HepG2 (cell line): ENCODE data around the gene KRTAP10-10. TPM values are rescaled to one million over a fixed set of nuclear protein-coding genes. Genes with fewer than 3 reads are reported as not detected.

Experiments
- ATAC-seq: fragments of 200-7000 bp; cut with Tn5 transposase; 3 replicates; pipeline ENCODE4 v1.9.1; 2020; ENCODE audit warnings: mild to moderate bottlenecking, moderate library complexity
- BruUV-seq: library from RNA; stranded (reverse); fragments of 400-500 nt; replicated peaks from 2 replicates; lab custom pipeline; 2021; lab: Mats Ljungman, UMichigan
- CTCF ChIA-PET: fragments of 300-600 bp; formaldehyde crosslinking; extraction: SDS; loops from one replicate; lab custom pipeline; 2021; ENCODE audit warnings: low total read pairs, inconsistent platforms, low intra/inter-chr PET ratio; lab: Yijun Ruan, JAX
- POLR2A ChIA-PET: fragments of 350-600 bp; sonication (Branson Sonifier 250); formaldehyde crosslinking; loops from one replicate; lab custom pipeline; 2020; ENCODE audit warnings: antibody characterized with exemption, inconsistent platforms; lab: Yijun Ruan, JAX
- DNase-seq: peaks from one replicate; pipeline ENCODE4 v3.0.0-alpha.2; 2015; ENCODE audit warnings: low spot score
- FAIRE-seq: peaks from 3 replicates; lab custom pipeline; 2011; peaks lifted over from hg19 to GRCh38; lab: Jason Lieb, UNC
- H2AFZ ChIP-seq: one replicate; pipeline ENCODE4 v1.6.1; 2011; ENCODE audit warnings: low read length, inconsistent platforms
- H3K27ac ChIP-seq: fragments of 300-600 bp; 3 replicates; pipeline ENCODE4 v1.8.0; 2011; ENCODE audit warnings: mixed run types, mild to moderate bottlenecking, mixed read lengths, low read length, inconsistent platforms; ENCODE audit not compliant: insufficient read depth; ENCODE audit errors: extremely low read length
- H3K27me3 ChIP-seq, 2 experiments: fragments of 200-600 bp in 1 of 2; 2 replicates in 1 of 2; 3 replicates in 1 of 2; pipeline versions ENCODE4 v1.6.0 to v1.8.0; 2011; ENCODE audit warnings: low read length in 2 of 2, mild to moderate bottlenecking in 2 of 2, moderate library complexity in 2 of 2, inconsistent platforms in 1 of 2; ENCODE audit not compliant: insufficient read depth in 2 of 2, control insufficient read depth in 1 of 2
- H3K36me3 ChIP-seq, 2 experiments: fragments of 200-600 bp in 1 of 2; replicated peaks in 1 of 2; 2 replicates in 1 of 2; 3 replicates in 1 of 2; pipeline versions ENCODE4 v1.5.1 to v1.8.0; 2011; ENCODE audit warnings: low read length in 2 of 2, inconsistent platforms in 1 of 2; ENCODE audit not compliant: insufficient read depth in 2 of 2, control insufficient read depth in 1 of 2
- H3K4me1 ChIP-seq: 2 replicates; pipeline ENCODE4 v1.5.1; 2012; ENCODE audit warnings: low read length, inconsistent platforms; ENCODE audit not compliant: insufficient read depth
- H3K4me2 ChIP-seq: 2 replicates; pipeline ENCODE4 v1.6.0; 2011; ENCODE audit warnings: low read depth, low read length, inconsistent platforms
- H3K4me3 ChIP-seq, 3 experiments: fragments of 200-600 bp in 1 of 3; sonication (generic), shearing (Covaris generic) in 1 of 3; replicated peaks in 1 of 3; 2 replicates each; pipeline ENCODE4 v1.5.1; 2011 to 2016; ENCODE audit warnings: low read length in 3 of 3, inconsistent platforms in 2 of 3, low read depth in 2 of 3, mild to moderate bottlenecking in 2 of 3, control low read depth in 1 of 3, mixed read lengths in 1 of 3; ENCODE audit not compliant: insufficient read depth in 1 of 3
- H3K79me2 ChIP-seq: one replicate; pipeline ENCODE4 v1.6.1; 2011; ENCODE audit warnings: low read length, inconsistent platforms; ENCODE audit not compliant: insufficient read depth
- H3K9ac ChIP-seq: 2 replicates; pipeline ENCODE4 v1.6.0; 2011; ENCODE audit warnings: mild to moderate bottlenecking, low read depth, low read length, inconsistent platforms; ENCODE audit not compliant: insufficient read depth
- H3K9me3 ChIP-seq: 2 replicates; pipeline ENCODE4 v1.5.1; 2012; ENCODE audit warnings: mild to moderate bottlenecking, low read length
- H4K20me1 ChIP-seq: 2 replicates; pipeline ENCODE4 v1.6.0; 2011; ENCODE audit warnings: inconsistent platforms, mild to moderate bottlenecking, low read length, moderate library complexity; ENCODE audit not compliant: insufficient read depth
- ARID3A ChIP-seq: IDR thresholded peaks from 2 replicates; pipeline ENCODE4 v1.6.1; 2012; ENCODE audit warnings: low read depth, low read length, improper control_type of control experiment
- ATF7 ChIP-seq, 2 experiments: fragments of 450-650 bp in 1 of 2; sonication (generic) in 1 of 2; formaldehyde crosslinking in 1 of 2; IDR thresholded peaks; 2 replicates each; pipeline versions ENCODE4 v1.4.0 to v1.6.1; 2016 to 2020; ENCODE audit warnings: antibody characterized with exemption in 1 of 2, mild to moderate bottlenecking in 1 of 2, missing genetic modification reagents in 1 of 2
- HDAC1 ChIP-seq: sonication (generic); formaldehyde crosslinking; IDR thresholded peaks from 2 replicates; pipeline ENCODE4 v1.5.1; 2020; ENCODE audit warnings: mild to moderate bottlenecking, missing genetic modification reagents
- KDM5A ChIP-seq: fragments of 200-600 bp; sonication (generic); IDR thresholded peaks from 2 replicates; pipeline ENCODE4 v1.7.0; 2018; ENCODE audit warnings: antibody characterized with exemption, mild to moderate bottlenecking, low read length, borderline replicate concordance
- PRPF4 ChIP-seq: fragments of 200-400 bp; formaldehyde crosslinking; IDR thresholded peaks from 2 replicates; pipeline ENCODE4 v1.6.1; 2016; ENCODE audit warnings: low read length, low read depth; ENCODE audit not compliant: poor library complexity, severe bottlenecking
- TRIM22 ChIP-seq: fragments of 450-650 bp; IDR thresholded peaks from 2 replicates; pipeline ENCODE4 v1.6.1; 2017
- ZNF234 ChIP-seq: sonication (generic); formaldehyde crosslinking; conservative IDR thresholded peaks from 2 replicates; pipeline ENCODE4 v1.5.1; 2020; ENCODE audit warnings: mild to moderate bottlenecking, missing genetic modification reagents
- WGBS: methylation state at CpG from one replicate; pipeline ENCODE4 v1.1.6; 2017; ENCODE audit warnings: low lambda C conversion rate; 5-methylcytosine and 5-hydroxymethylcytosine counted together
- in situ Hi-C: cut with HindIII; loops from 2 replicates; pipeline ENCODE4 v1.10.0; 2017; ENCODE audit warnings: low pct_unique_long_range_greater_than_20kb; ENCODE audit not compliant: extremely low pct_ligation_motif_present
- intact Hi-C: fragments of 100-400 bp; cut with micrococcal nuclease; formaldehyde crosslinking; loops from one replicate; pipeline ENCODE4 v1.10.0; 2022; ENCODE audit not compliant: unreplicated experiment
- polyA plus RNA-seq, 8 experiments: library from polyadenylated mRNA; depleted of rRNA in 3 of 8; stranded (reverse) in 7 of 8; unstranded in 1 of 8; fragments of >200 nt; fragmentation: Illumina TruSeq in 4 of 8; extraction: Trizol in 4 of 8; gene quantifications; 2 replicates each; pipeline versions ENCODE4 v1.2.1 to v1.2.3, GENCODE V29; 2011 to 2016; ENCODE audit warnings: low read depth in 4 of 8, missing spikeins in 1 of 8, mixed read lengths in 1 of 8; ENCODE audit not compliant: insufficient read depth in 1 of 8
- total RNA-seq, 5 experiments: library from RNA; depleted of rRNA; stranded (reverse); fragments of >200 nt; fragmentation: Illumina TruSeq; extraction: Trizol; gene quantifications; 2 replicates each; pipeline ENCODE4 v1.2.3, GENCODE V29; 2016; ENCODE audit warnings: low read depth in 1 of 5

The KRTAP10-10 gene
- total and polyA plus RNA-seq, 2 of the 13 experiments (the other 11 are each of a cell fraction or from before 2014, with no cell fraction given): not detected

- ChIA-PET CTCF (no interaction called here), POLR2A (no interaction called here)
- H4K20me1 ChIP-seq: no peaks in the 10 kb centered on the region
- no peak within 1 kb of the TSS for H3K4me3 ChIP-seq
- H3K79me2 ChIP-seq: no peaks in the 10 kb centered on the region
- H3K36me3 ChIP-seq: no peaks in the 10 kb centered on the region
- no peaks in the 10 kb centered on the region for H3K9me3 ChIP-seq
- H3K4me2 ChIP-seq: no peak within 1 kb of the TSS
- intact Hi-C loops: no loop called here
- in situ Hi-C loops: no loop called here
- WGBS: 32% methylated on average over 6 of the region's 23 CpGs
- no peak for DNase-seq
- FAIRE-seq: no peak
- no peaks in the 10 kb centered on the region for H3K4me1 ChIP-seq
- H3K27me3 ChIP-seq: peaks cover under 1 to 28% of the 10 kb centered on the region in 2 experiments; a peak in 4 of 5 replicates
- BruUV-seq: no TSS peak
- no peak for ATAC-seq
- no peak within 1 kb of the TSS for H3K9ac ChIP-seq
- H2AFZ ChIP-seq: no peak within 1 kb of the TSS
- H3K27ac ChIP-seq: no peak within 1 kb of the TSS
- TF ChIP-seq ATF7 (IDR thresholded peaks at IDR 0.05) (no peak), ATF7 (CRISPR knock-in tag; IDR thresholded peaks at IDR 0.05) (no peak), KDM5A (no peak), ZNF234 (CRISPR knock-in tag) (no peak), PRPF4 (no peak), ARID3A (no peak), TRIM22 (no peak), HDAC1 (no peak)
These were observed 44.9 kb downstream of the KRTAP10-10 start, which contains the start of gene KRTAP12-1 for GRCh38 chr21:44681861-44682579. Gene KRTAP12-1, minus strand, starts transcription at chr21:44682163. Its CDS starts 40 bp downstream, at chr21:44682123.
